Measurements from ENCODE around the gene AIG1. TPM values are rescaled to one million over a fixed set of nuclear protein-coding genes. Genes with fewer than 3 reads are reported as not detected.

Gene AIG1
- total RNA-seq, 1 donor from 2014 or later = 37.1 TPM

DNA sequence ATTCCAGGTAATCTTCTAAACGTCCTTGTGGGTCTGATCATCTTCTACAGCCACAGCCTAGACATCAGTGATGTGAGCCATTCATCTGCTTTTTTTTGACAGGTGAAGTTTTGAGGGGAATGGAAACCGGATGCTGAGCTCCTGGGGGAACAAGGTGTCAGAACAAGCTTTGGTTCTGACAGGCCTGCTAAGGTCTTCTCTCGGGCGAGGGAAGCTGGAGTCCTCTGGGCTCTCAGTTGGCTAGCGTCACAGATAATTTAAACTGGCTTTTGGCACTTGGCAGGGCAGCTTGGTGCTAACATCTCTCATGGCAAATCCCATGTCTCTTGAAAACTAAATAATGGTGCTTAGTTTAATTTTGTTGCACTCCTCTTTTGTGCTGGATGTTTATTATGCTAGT is 8.4 kb upstream of the AIG1 start:
- Histone ChIP-seq H3K4me1 (no peaks in the 10 kb centered on the region), H3K36me3 (no peaks in the 10 kb centered on the region), H2AFZ (replicated peaks) (no peak overlapping the region), H3K79me2 (ENCODE audit: low read depth) (no peaks in the 10 kb centered on the region), H3K4me3 (no peak overlapping the region), H3K27me3 (no peaks in the 10 kb centered on the region), H3K4me2 (no peak overlapping the region), H3K9me3 (ENCODE audit: low read depth) (no peaks in the 10 kb centered on the region), H3F3A (ENCODE audit: low read depth) (no peaks in the 10 kb centered on the region), H4K20me1 (ENCODE audit: low read depth) (no peaks in the 10 kb centered on the region), H3K9ac (no peak overlapping the region), H3K27ac (no peak overlapping the region)
- H3K27ac Mint-ChIP-seq = no peak overlapping the region
- peaks cover 2% of the 10 kb centered on the region for H3K9me3 Mint-ChIP-seq
- DNase-seq (ENCODE audit: low spot score) = no peak
- H3K36me3 Mint-ChIP-seq = no peaks in the 10 kb centered on the region
- H3K4me3 Mint-ChIP-seq = no peak overlapping the region
- H3K27me3 Mint-ChIP-seq (ENCODE audit: insufficient read depth, low read depth) = no peaks in the 10 kb centered on the region
- no peaks in the 10 kb centered on the region for H3K4me1 Mint-ChIP-seq
- TF ChIP-seq, protein P1, sequence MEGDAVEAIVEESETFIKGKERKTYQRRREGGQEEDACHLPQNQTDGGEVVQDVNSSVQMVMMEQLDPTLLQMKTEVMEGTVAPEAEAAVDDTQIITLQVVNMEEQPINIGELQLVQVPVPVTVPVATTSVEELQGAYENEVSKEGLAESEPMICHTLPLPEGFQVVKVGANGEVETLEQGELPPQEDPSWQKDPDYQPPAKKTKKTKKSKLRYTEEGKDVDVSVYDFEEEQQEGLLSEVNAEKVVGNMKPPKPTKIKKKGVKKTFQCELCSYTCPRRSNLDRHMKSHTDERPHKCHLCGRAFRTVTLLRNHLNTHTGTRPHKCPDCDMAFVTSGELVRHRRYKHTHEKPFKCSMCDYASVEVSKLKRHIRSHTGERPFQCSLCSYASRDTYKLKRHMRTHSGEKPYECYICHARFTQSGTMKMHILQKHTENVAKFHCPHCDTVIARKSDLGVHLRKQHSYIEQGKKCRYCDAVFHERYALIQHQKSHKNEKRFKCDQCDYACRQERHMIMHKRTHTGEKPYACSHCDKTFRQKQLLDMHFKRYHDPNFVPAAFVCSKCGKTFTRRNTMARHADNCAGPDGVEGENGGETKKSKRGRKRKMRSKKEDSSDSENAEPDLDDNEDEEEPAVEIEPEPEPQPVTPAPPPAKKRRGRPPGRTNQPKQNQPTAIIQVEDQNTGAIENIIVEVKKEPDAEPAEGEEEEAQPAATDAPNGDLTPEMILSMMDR (IDR thresholded peaks at IDR 0.05) = no peak
- TF ChIP-seq EZH2phosphoT487 (IDR thresholded peaks at IDR 0.05) = no peak
- no peak for TF ChIP-seq EZH2 (IDR thresholded peaks at IDR 0.05)

DNA sequence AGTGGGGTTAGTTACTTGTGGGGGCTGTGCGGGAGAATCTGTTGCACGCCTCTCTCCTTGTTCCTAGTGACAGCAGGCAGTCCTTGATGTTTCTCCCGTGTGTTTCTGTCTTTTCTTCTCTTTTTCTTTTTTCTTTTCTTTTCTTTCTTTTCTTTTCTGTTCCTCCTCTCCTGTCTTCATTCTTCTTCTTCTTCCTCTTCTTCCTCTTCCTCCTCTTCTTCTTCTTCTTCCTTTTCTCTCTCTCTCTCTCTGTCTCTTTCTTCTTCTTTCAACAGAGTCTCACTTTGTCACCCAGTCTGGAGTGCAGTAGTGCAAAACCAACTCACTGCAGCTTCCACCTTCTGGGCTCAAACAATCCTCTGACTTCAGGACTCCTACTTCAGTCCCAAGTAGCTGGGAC is 6.8 kb upstream of the AIG1 start:
- Histone ChIP-seq H3K4me2 (no peak overlapping the region), H3K9me3 (ENCODE audit: low read depth) (no peaks in the 10 kb centered on the region), H3K79me2 (ENCODE audit: low read depth) (no peaks in the 10 kb centered on the region), H4K20me1 (ENCODE audit: low read depth) (no peaks in the 10 kb centered on the region), H3K27ac (no peak overlapping the region), H3F3A (ENCODE audit: low read depth) (peaks cover under 1% of the 10 kb centered on the region), H3K36me3 (no peaks in the 10 kb centered on the region), H3K4me3 (no peak overlapping the region), H3K9ac (no peak overlapping the region), H3K27me3 (no peaks in the 10 kb centered on the region), H3K4me1 (no peaks in the 10 kb centered on the region), H2AFZ (replicated peaks) (no peak overlapping the region)
- TF ChIP-seq, protein P1 (IDR thresholded peaks at IDR 0.05) = no peak
- TF ChIP-seq EZH2phosphoT487 (IDR thresholded peaks at IDR 0.05) (no peak), EZH2 (IDR thresholded peaks at IDR 0.05) (no peak)
- no peak for DNase-seq (ENCODE audit: low spot score)
- H3K4me1 Mint-ChIP-seq = peaks cover 1% of the 10 kb centered on the region
- H3K27ac Mint-ChIP-seq = no peak overlapping the region
- H3K27me3 Mint-ChIP-seq (ENCODE audit: insufficient read depth, low read depth) = no peaks in the 10 kb centered on the region
- H3K9me3 Mint-ChIP-seq = peaks cover 2% of the 10 kb centered on the region
- H3K4me3 Mint-ChIP-seq = no peak overlapping the region
- no peaks in the 10 kb centered on the region for H3K36me3 Mint-ChIP-seq

DNA sequence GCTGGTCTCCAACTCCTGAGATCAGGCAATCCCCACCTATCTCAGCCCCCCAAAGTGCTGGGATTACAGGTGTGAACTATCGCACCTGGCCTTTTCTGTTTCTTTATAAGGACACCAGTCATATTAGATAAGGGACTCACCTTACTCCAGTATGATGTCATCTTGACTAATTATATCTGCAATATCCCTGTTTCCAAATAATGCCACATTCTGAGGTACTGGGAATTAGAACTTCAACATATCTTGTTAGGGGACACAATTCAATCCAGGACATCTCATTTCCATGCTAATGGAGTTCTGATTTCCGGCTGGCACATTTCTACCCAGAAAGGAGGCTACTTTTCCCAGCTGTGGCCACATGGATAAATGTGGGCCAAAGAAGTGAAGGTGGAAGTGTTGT is 6.4 kb upstream of the AIG1 start:
- peaks cover 5% of the 10 kb centered on the region for H3F3A ChIP-seq (ENCODE audit: low read depth)
- peaks cover 5% of the 10 kb centered on the region for H3K4me1 Mint-ChIP-seq
- no peak overlapping the region for H3K27ac ChIP-seq
- H3K27me3 Mint-ChIP-seq (ENCODE audit: insufficient read depth, low read depth) = no peaks in the 10 kb centered on the region
- H3K9me3 Mint-ChIP-seq = no peaks in the 10 kb centered on the region
- no peaks in the 10 kb centered on the region for H3K27me3 ChIP-seq
- DNase-seq (ENCODE audit: low spot score) = no peak
- TF ChIP-seq, protein P1 (IDR thresholded peaks at IDR 0.05) = no peak
- TF ChIP-seq EZH2 (IDR thresholded peaks at IDR 0.05) (no peak), EZH2phosphoT487 (IDR thresholded peaks at IDR 0.05) (no peak)
- no peak overlapping the region for H3K27ac Mint-ChIP-seq
- H3K9ac ChIP-seq = no peak overlapping the region
- no peak overlapping the region for H3K4me3 Mint-ChIP-seq
- no peak overlapping the region for H3K4me3 ChIP-seq
- H3K79me2 ChIP-seq (ENCODE audit: low read depth) = no peaks in the 10 kb centered on the region
- no peaks in the 10 kb centered on the region for H3K36me3 ChIP-seq
- H3K36me3 Mint-ChIP-seq = no peaks in the 10 kb centered on the region
- H4K20me1 ChIP-seq (ENCODE audit: low read depth) = no peaks in the 10 kb centered on the region
- H3K9me3 ChIP-seq (ENCODE audit: low read depth) = no peaks in the 10 kb centered on the region
- H3K4me1 ChIP-seq = no peaks in the 10 kb centered on the region
- H3K4me2 ChIP-seq = no peak overlapping the region
- no peak overlapping the region for H2AFZ ChIP-seq (replicated peaks)
